GM18873 (cell line): ENCODE data around the gene PPP2R2D.

ENCODE experiments used
- ATAC-seq: cut with Tn5 transposase; IDR thresholded peaks from one replicate; pipeline ENCODE4 v1.9.1; 2021; ENCODE audit warnings: mild to moderate bottlenecking, moderate library complexity, moderate number of reproducible peaks; ENCODE audit not compliant: unreplicated experiment, low FRiP score

PPP2R2D gene

GRCh38 chr10:131964298-131964697 is 63.5 kb downstream of the PPP2R2D start:
- no peak for ATAC-seq

GRCh38 chr10:131968949-131969348 is 68.1 kb downstream of the PPP2R2D start:
- no peak for ATAC-seq

GRCh38 chr10:131970946-131971345 is 70.1 kb downstream of the PPP2R2D start:
- ATAC-seq: no peak

GRCh38 chr10:131971591-131971990 is 70.8 kb downstream of the PPP2R2D start:
- ATAC-seq: no peak

GRCh38 chr10:131972474-131973071 is 71.8 kb downstream of the PPP2R2D start:
- ATAC-seq: no peak

- ATAC-seq: no peak
Observed at GRCh38 chr10:131973160-131973951, 72.5 kb downstream of the PPP2R2D start.

- ATAC-seq: no peak
Observed at GRCh38 chr10:131974034-131974817, 73.4 kb downstream of the PPP2R2D start.

- no peak for ATAC-seq
Observed at GRCh38 chr10:131975003-131975402, 74.2 kb downstream of the PPP2R2D start.

- ATAC-seq: no peak
Observed at GRCh38 chr10:131975796-131976195, 75.0 kb downstream of the PPP2R2D start.

- ATAC-seq: no peak
Observed at GRCh38 chr10:131977323-131978096, 76.7 kb downstream of the PPP2R2D start.

GRCh38 chr10:131978366-131978765 is 77.6 kb downstream of the PPP2R2D start:
- no peak for ATAC-seq

- no peak for ATAC-seq
Observed at GRCh38 chr10:131978851-131979250, 78.0 kb downstream of the PPP2R2D start.

GRCh38 chr10:131979336-131979735 is 78.5 kb downstream of the PPP2R2D start:
- ATAC-seq: no peak

- no peak for ATAC-seq
Observed at GRCh38 chr10:131979821-131980270, 79.0 kb downstream of the PPP2R2D start.

GRCh38 chr10:131980321-131980720 is 79.5 kb downstream of the PPP2R2D start:
- ATAC-seq: no peak

- ATAC-seq: no peak
Observed at GRCh38 chr10:131980761-131981428, 80.1 kb downstream of the PPP2R2D start.

GRCh38 chr10:131981429-131982184 is 80.8 kb downstream of the PPP2R2D start, which contains the start of gene BNIP3:
BNIP3 (minus strand) TSS chr10:131981923; CDS start chr10:131981806, 117 bp downstream.
- peak; percentile 66 for ATAC-seq

- peak; percentile 15 for ATAC-seq
Observed at GRCh38 chr10:131982185-131982756, 81.5 kb downstream of the PPP2R2D start.

GRCh38 chr10:131982796-131983195 is 82.0 kb downstream of the PPP2R2D start:
- no peak for ATAC-seq
